Measurements from ENCODE around the gene FBXO36. TPM values are rescaled to one million over a fixed set of nuclear protein-coding genes. Genes with fewer than 3 reads are reported as not detected.
"Not testable (repeated sequence)": the region's sequence is repeated elsewhere in the genome, so short reads cannot be mapped to it uniquely, and the experiment has no call there.

FBXO36 gene
- total RNA-seq, 2 donors from 2014 or later = 0.75 to 0.83 TPM

DNA sequence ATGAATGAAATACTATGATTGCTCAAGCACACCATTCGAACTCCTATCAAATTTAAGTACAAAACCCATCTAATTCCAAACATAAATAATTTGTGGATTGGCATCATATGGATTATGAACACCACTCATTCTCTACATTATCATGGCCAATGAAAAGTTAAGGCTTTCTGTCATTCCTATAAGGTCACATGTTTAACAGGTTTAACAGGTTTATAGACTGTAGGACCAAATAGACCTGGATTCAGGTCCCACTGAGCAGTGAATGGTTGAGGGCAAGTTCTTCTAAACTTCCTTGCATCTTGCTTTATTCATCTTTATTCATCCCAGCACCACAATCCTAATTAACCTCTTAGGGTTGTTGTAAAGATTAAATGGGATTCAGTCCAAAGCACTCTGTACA is 33.4 kb downstream of the FBXO36 start:
- Mint-ChIP-seq H3K4me1 (no peaks in the 10 kb centered on the region), H3K36me3 (ENCODE audit: low read depth) (no peaks in the 10 kb centered on the region), H3K27me3 (no peaks in the 10 kb centered on the region), H3K4me3 (no peak overlapping the region), H3K27ac (no peak overlapping the region)
- DNase-seq (no peak), ATAC-seq (no peak)
- no peaks in the 10 kb centered on the region for H3K9me3 ChIP-seq (ENCODE audit: control insufficient read depth, low read length, poor library complexity, severe bottlenecking)

DNA sequence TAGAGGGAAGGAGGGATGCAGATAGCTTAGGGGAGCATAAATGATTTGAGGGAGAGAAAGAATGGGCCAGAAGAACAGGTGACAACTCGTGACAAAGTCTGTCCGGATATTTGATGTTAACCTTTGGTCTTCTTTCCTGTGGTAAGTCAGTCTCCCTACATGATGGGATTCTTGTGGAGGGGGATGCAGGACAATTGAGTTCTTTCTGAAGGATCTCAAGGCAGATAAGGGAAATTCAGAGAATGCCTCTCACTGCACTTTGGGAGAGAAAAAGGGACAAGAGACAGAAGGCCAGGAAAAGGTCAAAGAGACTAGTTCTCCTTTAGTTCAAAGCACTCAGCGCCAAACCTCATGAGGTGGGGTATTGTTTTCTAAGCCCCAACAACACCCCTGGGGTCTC is 34.2 kb downstream of the FBXO36 start:
- ATAC-seq (no peak), DNase-seq (no peak)
- Mint-ChIP-seq H3K27ac (no peak overlapping the region), H3K27me3 (no peaks in the 10 kb centered on the region), H3K36me3 (ENCODE audit: low read depth) (no peaks in the 10 kb centered on the region), H3K4me3 (no peak overlapping the region), H3K4me1 (no peaks in the 10 kb centered on the region)
- no peaks in the 10 kb centered on the region for H3K9me3 ChIP-seq (ENCODE audit: control insufficient read depth, low read length, poor library complexity, severe bottlenecking)

DNA sequence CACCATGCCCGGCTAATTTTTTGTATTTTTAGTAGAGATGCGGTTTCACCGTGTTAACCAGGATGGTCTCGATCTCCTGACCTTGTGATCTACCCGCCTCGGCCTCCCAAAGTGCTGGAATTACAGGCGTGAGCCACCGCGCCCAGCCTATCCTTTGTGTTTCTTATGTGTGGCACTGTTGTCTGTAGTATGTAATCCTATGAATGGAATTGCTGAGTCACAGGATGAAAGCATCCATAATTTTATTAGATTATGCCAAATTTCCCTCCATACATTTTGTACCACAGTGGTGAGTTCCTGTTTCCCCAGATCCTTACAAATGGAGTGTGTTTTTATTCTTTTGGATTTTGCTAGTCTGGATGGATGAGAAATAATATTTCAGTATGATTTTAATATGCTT is 41.3 kb downstream of the FBXO36 start:
- ATAC-seq; H3K9me3 ChIP-seq (ENCODE audit: control insufficient read depth, low read length, poor library complexity, severe bottlenecking); H3K4me3 Mint-ChIP-seq; H3K36me3 Mint-ChIP-seq (ENCODE audit: low read depth); H3K4me1 Mint-ChIP-seq; H3K27me3 Mint-ChIP-seq; DNase-seq: not testable (repeated sequence)
- peak overlapping the region; percentile 57 for H3K27ac Mint-ChIP-seq

DNA sequence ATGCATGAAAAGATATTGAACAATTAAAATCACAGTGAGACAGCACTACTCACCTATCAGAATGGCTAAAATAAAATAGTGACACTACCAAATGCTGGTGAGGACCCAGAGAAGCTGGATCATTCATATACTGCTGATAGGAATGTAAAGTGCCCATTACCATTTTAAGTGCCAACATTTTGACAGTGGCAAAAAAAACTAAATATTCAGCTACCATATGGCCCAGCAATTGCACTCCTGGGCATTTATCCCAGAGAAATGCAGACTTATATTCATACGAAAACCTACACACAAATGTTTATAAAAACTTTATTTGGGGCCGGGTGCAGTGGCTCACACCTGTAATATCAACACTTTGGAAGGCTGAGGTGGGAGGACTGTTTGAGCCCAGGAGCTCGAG is 47.6 kb downstream of the FBXO36 start:
- no peaks in the 10 kb centered on the region for H3K27me3 Mint-ChIP-seq
- DNase-seq (no peak), ATAC-seq (no peak)
- H3K9me3 ChIP-seq (ENCODE audit: control insufficient read depth, low read length, poor library complexity, severe bottlenecking) = no peaks in the 10 kb centered on the region
- H3K4me1 Mint-ChIP-seq = peaks cover 2% of the 10 kb centered on the region
- H3K27ac Mint-ChIP-seq = no peak overlapping the region
- no peak overlapping the region for H3K4me3 Mint-ChIP-seq
- peaks cover 2% of the 10 kb centered on the region for H3K36me3 Mint-ChIP-seq (ENCODE audit: low read depth)

DNA sequence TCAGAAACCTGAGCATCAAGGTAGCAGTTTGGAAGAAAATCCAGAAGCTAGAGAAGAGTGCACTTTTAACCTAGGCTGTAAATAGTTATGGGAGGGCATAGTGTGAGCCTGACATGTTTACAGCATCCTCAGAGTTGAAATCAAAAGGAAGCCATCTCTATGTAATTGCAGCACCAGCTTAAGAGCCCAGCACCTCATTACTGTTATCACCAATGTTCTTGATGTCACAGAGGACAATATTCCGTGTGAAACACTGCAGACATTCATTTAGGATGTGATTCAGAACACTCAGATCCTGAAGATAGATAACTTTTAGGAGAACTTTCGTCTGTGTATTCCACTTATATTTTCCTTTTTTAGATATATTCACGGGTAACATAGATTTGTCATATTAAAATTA is 48.1 kb downstream of the FBXO36 start:
- Mint-ChIP-seq H3K36me3 (ENCODE audit: low read depth) (peaks cover 2% of the 10 kb centered on the region), H3K4me3 (no peak overlapping the region), H3K27ac (no peak overlapping the region), H3K4me1 (peaks cover 2% of the 10 kb centered on the region), H3K27me3 (no peaks in the 10 kb centered on the region)
- ATAC-seq (no peak), DNase-seq (no peak)
- H3K9me3 ChIP-seq (ENCODE audit: control insufficient read depth, low read length, poor library complexity, severe bottlenecking) = no peaks in the 10 kb centered on the region

DNA sequence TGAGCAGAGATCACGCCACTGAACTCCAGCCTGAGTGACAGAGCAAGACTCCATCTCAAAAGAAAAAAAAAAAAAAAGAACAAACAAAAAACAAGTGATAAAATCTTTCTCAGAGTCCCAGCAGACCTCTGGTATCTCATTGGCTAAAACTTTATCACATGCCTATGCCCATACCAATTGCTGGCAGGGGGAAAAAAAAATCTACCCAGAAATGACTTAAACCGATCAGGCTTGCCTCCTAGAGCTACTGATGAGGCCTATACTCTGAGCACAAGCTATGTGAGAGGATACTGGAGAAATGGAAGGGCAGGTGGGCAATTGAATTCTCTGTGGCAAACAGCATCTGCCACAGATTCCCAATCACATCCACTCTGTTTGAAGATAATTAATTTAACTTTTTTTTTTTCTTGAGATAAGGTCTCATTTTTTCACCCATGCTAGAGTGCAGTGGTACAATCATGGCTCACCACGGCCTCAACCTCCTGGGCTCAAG is 49.0 kb downstream of the FBXO36 start:
- Mint-ChIP-seq H3K27ac (no peak overlapping the region), H3K27me3 (no peaks in the 10 kb centered on the region), H3K4me3 (no peak overlapping the region), H3K4me1 (peaks cover 2% of the 10 kb centered on the region), H3K36me3 (ENCODE audit: low read depth) (no peaks in the 10 kb centered on the region)
- no peaks in the 10 kb centered on the region for H3K9me3 ChIP-seq (ENCODE audit: control insufficient read depth, low read length, poor library complexity, severe bottlenecking)
- ATAC-seq (no peak), DNase-seq (no peak)

DNA sequence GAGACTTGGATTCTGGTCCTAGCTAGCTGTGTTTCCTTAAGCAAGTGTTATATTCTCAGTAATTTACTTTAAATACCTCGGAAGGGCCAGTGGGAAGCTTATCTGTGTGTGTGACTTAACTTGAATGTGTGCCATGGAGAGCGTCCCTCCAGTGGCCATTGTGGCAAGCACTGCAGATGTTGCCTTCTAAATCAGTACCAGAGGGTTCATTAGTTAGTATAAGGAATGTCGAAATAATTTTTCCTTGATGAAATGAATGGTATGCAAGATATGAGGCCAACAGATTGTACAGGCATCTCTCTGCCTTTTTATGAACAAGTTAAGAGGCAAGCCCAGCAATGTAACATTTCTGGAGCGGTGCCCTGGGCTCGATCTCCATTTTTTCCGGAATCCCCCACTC is 52.0 kb downstream of the FBXO36 start:
- peaks cover 2% of the 10 kb centered on the region for H3K4me1 Mint-ChIP-seq
- no peak overlapping the region for H3K4me3 Mint-ChIP-seq
- no peaks in the 10 kb centered on the region for H3K9me3 ChIP-seq (ENCODE audit: control insufficient read depth, low read length, poor library complexity, severe bottlenecking)
- peaks cover 2% of the 10 kb centered on the region for H3K36me3 Mint-ChIP-seq (ENCODE audit: low read depth)
- no peak for ATAC-seq
- H3K27me3 Mint-ChIP-seq = no peaks in the 10 kb centered on the region
- H3K27ac Mint-ChIP-seq = no peak overlapping the region
- no peak for DNase-seq

DNA sequence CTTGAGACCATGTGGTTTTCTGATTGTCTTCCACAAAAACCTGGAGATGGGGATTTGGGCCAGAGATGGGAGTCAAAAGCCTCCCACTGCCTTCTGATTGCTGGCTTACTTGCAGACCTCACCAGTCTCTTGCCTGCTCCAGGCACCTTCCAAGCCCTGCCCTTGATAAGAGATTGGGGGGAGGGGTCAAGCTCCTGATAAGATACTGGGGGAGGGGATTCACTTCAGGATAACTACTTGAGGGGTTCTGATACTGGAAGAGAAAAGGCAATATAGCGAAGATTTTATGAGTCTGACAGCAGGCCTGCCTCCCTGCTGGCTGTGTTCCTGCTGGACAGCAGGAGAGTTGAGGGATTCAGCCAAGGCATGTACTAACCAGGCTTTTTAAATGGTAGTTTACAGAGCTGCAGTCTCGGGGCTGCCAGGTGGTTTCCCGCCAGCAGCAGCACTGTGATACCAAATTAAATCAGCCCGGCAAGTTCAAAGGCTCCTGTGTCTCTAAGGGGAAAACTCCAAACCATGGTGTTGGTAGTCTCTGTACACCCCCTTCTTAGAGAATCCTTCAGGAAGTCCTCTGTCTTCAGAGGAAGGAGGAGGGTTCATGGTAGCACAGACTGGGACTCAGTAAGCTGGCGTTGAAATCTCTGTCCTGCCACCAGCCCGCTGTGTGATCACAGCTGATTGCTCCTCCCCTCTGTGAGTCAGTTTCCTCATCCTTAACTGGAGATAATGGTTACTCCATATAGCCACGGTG is 58.3 kb downstream of the FBXO36 start:
- H3K27ac Mint-ChIP-seq = no peak overlapping the region
- peak; percentile 80 for ATAC-seq
- H3K4me3 Mint-ChIP-seq = peak overlapping the region; percentile 61
- peaks cover 2% of the 10 kb centered on the region for H3K36me3 Mint-ChIP-seq (ENCODE audit: low read depth)
- DNase-seq = no peak
- peaks cover 8% of the 10 kb centered on the region for H3K4me1 Mint-ChIP-seq
- no peaks in the 10 kb centered on the region for H3K9me3 ChIP-seq (ENCODE audit: control insufficient read depth, low read length, poor library complexity, severe bottlenecking)
- H3K27me3 Mint-ChIP-seq = no peaks in the 10 kb centered on the region

DNA sequence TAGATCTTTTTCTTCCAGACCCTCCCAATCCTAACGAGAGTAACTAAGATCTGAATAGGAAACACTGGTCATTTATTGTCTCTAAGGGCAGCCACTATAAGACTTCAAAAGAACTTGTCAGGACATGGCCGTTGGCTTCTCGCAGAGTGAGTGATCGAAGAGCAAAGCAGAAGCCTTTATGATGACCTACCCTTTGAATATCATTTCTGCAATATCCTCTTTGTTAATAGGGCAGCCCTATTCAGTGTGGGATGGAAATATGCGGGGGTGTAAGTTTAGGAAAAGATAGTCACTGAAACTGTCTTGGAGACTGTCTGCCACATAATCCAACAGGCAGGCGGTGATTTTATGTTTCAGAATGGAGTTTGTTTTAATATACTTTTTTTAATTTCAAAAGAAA is 70.9 kb downstream of the FBXO36 start:
- Mint-ChIP-seq H3K36me3 (ENCODE audit: low read depth) (no peaks in the 10 kb centered on the region), H3K27me3 (no peaks in the 10 kb centered on the region), H3K4me3 (no peak overlapping the region), H3K4me1 (no peaks in the 10 kb centered on the region), H3K27ac (no peak overlapping the region)
- DNase-seq = no peak
- H3K9me3 ChIP-seq (ENCODE audit: control insufficient read depth, low read length, poor library complexity, severe bottlenecking) = no peaks in the 10 kb centered on the region
- ATAC-seq = no peak

DNA sequence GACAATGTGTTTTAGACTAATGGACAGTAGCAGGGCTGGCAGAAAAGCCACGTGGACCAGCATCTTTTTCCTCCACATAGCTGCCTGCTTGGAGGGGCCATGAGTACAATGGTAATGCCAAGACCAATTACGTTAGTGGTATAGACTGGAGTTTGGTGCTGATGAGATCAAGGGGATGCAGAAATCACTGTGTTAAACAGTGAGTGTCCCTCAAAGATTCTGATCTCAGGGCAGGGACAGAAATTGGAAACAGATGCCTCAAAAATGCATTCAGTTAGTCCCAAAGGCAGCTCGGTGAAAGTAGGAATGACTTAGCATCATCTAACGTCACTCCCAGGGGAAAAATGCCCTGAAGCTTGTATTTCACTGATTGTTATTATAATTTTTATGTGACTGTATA is 74.0 kb downstream of the FBXO36 start:
- Mint-ChIP-seq H3K27ac (no peak overlapping the region), H3K4me3 (no peak overlapping the region), H3K36me3 (ENCODE audit: low read depth) (no peaks in the 10 kb centered on the region), H3K4me1 (peaks cover 2% of the 10 kb centered on the region), H3K27me3 (no peaks in the 10 kb centered on the region)
- ATAC-seq = no peak
- DNase-seq = no peak
- H3K9me3 ChIP-seq (ENCODE audit: control insufficient read depth, low read length, poor library complexity, severe bottlenecking) = no peaks in the 10 kb centered on the region

DNA sequence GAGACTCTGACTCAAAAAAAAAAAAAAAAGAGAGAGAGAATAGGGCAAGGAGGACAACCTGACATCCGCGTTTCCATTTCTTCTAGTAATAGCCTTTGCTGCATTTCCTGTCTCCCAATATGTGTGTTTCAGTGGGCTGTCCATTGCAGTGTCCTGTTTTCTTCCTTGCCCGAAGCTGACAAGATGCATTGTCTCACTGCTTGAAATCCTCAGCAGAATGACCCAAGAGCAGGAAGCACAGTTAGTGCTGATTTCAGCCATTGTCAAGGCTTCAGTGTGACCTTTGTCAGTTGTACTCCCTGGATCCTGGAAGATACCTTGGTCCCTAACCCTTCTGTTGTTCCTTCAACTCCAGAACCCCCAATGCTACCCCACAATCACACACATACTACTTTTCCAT is 75.3 kb downstream of the FBXO36 start:
- Mint-ChIP-seq H3K36me3 (ENCODE audit: low read depth) (no peaks in the 10 kb centered on the region), H3K4me3 (no peak overlapping the region), H3K27me3 (no peaks in the 10 kb centered on the region), H3K4me1 (peaks cover 2% of the 10 kb centered on the region), H3K27ac (no peak overlapping the region)
- no peak for DNase-seq
- no peaks in the 10 kb centered on the region for H3K9me3 ChIP-seq (ENCODE audit: control insufficient read depth, low read length, poor library complexity, severe bottlenecking)
- ATAC-seq = no peak

DNA sequence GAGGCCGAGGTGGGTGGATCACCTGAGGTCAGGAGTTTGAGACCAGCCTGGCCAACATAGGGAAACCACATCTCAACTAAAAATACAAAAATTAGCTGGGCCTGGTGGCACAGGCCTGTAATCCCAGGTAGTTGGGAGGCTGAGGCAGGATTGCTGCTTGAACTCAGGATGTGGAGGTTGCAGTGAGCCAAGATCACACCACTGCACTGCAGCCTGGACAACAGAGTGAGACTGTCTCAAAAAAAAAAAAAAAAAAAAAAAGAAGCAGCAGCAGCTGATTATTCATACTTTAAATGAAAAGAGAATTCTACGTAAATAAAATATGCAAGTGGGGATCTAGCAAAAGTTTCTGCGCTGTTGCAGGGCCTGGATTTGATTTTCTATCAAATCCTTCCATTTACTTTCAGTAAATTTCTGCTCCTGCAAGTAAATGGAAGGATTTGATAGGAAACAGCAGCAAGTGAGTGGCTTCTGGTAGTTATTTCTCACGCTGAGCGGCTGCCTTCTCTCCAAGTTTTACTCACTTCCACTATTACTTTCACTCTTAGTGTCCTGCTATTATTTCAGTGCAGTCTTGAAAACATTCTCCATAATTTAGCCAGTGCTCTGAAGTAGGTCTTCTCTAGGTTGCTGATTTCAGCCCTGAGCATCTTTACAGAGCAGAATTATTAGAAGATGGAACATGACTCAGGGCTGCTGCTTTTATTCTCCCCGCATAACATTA is 78.0 kb downstream of the FBXO36 start:
- Mint-ChIP-seq H3K36me3 (ENCODE audit: low read depth) (peaks cover 3% of the 10 kb centered on the region), H3K4me1 (peaks cover 2% of the 10 kb centered on the region), H3K27me3 (no peaks in the 10 kb centered on the region), H3K27ac (peak overlapping the region; percentile 49), H3K4me3 (peak overlapping the region; percentile 7)
- no peak for DNase-seq
- ATAC-seq = no peak
- no peaks in the 10 kb centered on the region for H3K9me3 ChIP-seq (ENCODE audit: control insufficient read depth, low read length, poor library complexity, severe bottlenecking)

DNA sequence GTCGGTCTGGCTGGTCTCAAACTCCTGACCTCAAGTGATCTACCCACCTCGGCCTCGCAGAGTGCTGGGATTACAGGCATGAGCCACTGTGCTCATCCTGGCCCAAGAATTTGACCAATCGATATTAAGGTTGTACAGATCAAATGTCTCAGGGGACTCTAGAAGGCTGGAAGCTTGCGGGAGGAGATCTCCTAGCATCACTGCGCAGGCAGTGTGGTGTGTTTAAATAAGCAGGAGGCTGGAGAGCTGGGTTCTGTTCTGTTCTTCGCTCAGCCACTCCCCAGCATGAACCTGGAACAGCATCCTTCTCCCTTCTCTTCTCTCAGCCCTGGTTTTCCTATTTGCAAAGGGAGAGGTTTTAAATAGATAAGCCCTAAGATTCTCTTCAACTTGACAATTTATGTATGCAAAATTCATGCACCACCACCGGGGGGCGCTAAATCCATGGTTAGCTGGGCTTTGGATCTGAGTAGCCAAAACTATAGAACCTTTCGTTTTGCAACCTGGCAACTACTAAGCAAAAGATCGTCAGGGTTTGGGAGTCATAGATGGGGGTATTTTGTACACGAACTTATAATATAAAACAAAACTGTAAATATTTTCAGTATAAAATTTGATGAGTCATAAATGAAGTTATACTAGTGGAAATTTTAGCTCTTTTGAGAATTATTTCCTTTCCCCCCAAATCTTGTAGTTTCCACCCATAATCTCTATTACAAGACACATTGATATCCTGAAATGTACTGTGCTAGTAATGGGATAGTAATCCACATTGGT is 85.8 kb downstream of the FBXO36 start:
- ATAC-seq = peak; percentile 72
- DNase-seq = peak; percentile 56 to 77 (median 62)
- no peaks in the 10 kb centered on the region for H3K9me3 ChIP-seq (ENCODE audit: control insufficient read depth, low read length, poor library complexity, severe bottlenecking)
- peak overlapping the region; percentile 60 for H3K27ac Mint-ChIP-seq
- H3K4me3 Mint-ChIP-seq = no peak overlapping the region
- peaks cover 3% of the 10 kb centered on the region for H3K4me1 Mint-ChIP-seq
- no peaks in the 10 kb centered on the region for H3K27me3 Mint-ChIP-seq
- peaks cover 5% of the 10 kb centered on the region for H3K36me3 Mint-ChIP-seq (ENCODE audit: low read depth)

Measured in T-helper 17 cell (primary cell).